Upper lobe of left lung (tissue), 6 donors: ENCODE measurements around the gene DGLUCY. TPM values are rescaled to one million over a fixed set of nuclear protein-coding genes. Genes with fewer than 3 reads are reported as not detected.

Experiments used
- ATAC-seq, 2 donors: fragments of 200-7000 bp; cut with Tn5 transposase; one replicate each; pipeline ENCODE4 v1.9.1; 2022; ENCODE audit warnings: mild to moderate bottlenecking in 2 of 2, moderate library complexity in 2 of 2; ENCODE audit not compliant: low FRiP score in 2 of 2
- DNase-seq, 2 donors: peaks; one replicate each; pipeline ENCODE4 v3.0.0-alpha.2; 2019 to 2020
- H3K27ac ChIP-seq, 4 donors: fragments of 200-600 bp; sonication (generic); one replicate each; pipeline ENCODE4 v1.5.1; 2016 to 2019
- H3K27me3 ChIP-seq, 4 donors: fragments of 200-600 bp; sonication (generic); one replicate each; pipeline ENCODE4 v1.5.1; 2017 to 2019
- H3K36me3 ChIP-seq, 4 donors: fragments of 200-600 bp; sonication (generic); one replicate each; pipeline ENCODE4 v1.5.1; 2016 to 2019
- H3K4me1 ChIP-seq, 4 donors: fragments of 200-600 bp; sonication (generic); one replicate each; pipeline ENCODE4 v1.5.1; 2018 to 2019
- H3K4me3 ChIP-seq, 4 donors: fragments of 200-600 bp; sonication (generic); one replicate each; pipeline ENCODE4 v1.5.1; 2017 to 2019; ENCODE audit warnings: mild to moderate bottlenecking in 2 of 4, moderate library complexity in 1 of 4
- H3K9me3 ChIP-seq, 4 donors: fragments of 200-600 bp; sonication (generic); one replicate each; pipeline ENCODE4 v1.5.1; 2018 to 2019
- EP300 ChIP-seq, 4 donors: sonication (generic); formaldehyde crosslinking; IDR thresholded peaks; one replicate each; pipeline ENCODE4 v1.5.1; 2017; ENCODE audit warnings: antibody characterized with exemption in 4 of 4, control low read depth in 2 of 4
- POLR2A ChIP-seq, 4 donors: fragments of 450-650 bp; IDR thresholded peaks; one replicate each; pipeline ENCODE4 v1.5.1; 2016 to 2017; ENCODE audit warnings: antibody characterized with exemption in 4 of 4, mild to moderate bottlenecking in 2 of 4
- POLR2AphosphoS5 ChIP-seq, 2 donors: sonication (generic); formaldehyde crosslinking; IDR thresholded peaks; one replicate each; pipeline ENCODE4 v1.5.1; 2017; ENCODE audit warnings: antibody characterized with exemption in 2 of 2
- WGBS, 2 donors: methylation state at CpG; one replicate each; pipeline ENCODE4 v1.1.5; 2017 to 2018; 5-methylcytosine and 5-hydroxymethylcytosine counted together
- total RNA-seq, 6 donors: library from RNA; depleted of rRNA in 4 of 6; stranded (reverse); fragments of >200 nt in 4 of 6; gene quantifications; one replicate each; pipeline versions ENCODE4 v1.1.0 to v1.2.1, GENCODE V29; 2016 to 2021
- TF ChIP-seq, protein P1 (sequence below), 6 experiments: fragments of 450-650 bp in 4 of 6; fragments of 200-600 bp in 2 of 6; sonication (generic) in 2 of 6; IDR thresholded peaks; one replicate each; pipeline ENCODE4 v1.5.1; 2016 to 2019; ENCODE audit warnings: antibody characterized with exemption in 6 of 6
- donor health status: DM: no; HTN: no; CAD: no; lungs with moderate emphysema.
- donor health status: DM: no; HTN: yes; CAD: no; lungs with severe emphysema.

The DGLUCY gene
- total RNA-seq, 6 donors from 2014 or later, result 54.7 to 141 (median 80.3) TPM

DNA sequence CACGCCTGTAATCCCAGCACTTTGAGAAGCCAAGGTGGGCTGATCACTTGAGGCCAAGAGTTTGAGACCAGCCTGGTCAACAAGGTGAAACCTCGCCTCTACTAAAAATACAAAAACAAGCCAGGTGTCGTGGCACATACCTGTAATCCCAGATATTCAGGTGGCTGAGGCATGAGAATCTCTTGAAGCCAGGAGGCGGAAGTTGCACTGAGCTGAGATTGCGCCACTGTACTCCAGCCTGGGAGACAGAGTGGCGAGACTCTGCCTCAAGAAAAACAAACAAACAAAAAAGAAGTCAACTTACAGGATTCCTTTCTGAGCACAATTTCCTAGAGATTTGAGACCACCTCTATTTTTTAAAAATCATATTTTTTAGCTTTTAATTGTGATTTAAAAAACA, 45.3 kb downstream of the DGLUCY start:
- Histone ChIP-seq H3K36me3 (peaks cover 12 to 63% (median 50%) of the 10 kb centered on the region in 4 donors), H3K9me3 (no peaks in the 10 kb centered on the region), H3K4me3 (no peak overlapping the region), H3K4me1 (peaks cover 12 to 35% (median 20%) of the 10 kb centered on the region in 4 donors), H3K27me3 (no peaks in the 10 kb centered on the region), H3K27ac (peak overlapping the region; percentile 43 to 83 (median 77))
- DNase-seq (peak in 1 of 2 donors; percentile 85), ATAC-seq (peak in 1 of 2 donors; percentile 66)
- TF ChIP-seq POLR2A (IDR thresholded peaks at IDR 0.05) (no peak), EP300 (IDR thresholded peaks at IDR 0.05) (peak in 1 of 4 donors; percentile 58), POLR2AphosphoS5 (IDR thresholded peaks at IDR 0.05) (peak in 1 of 2 donors; percentile 40)
- TF ChIP-seq, protein P1, sequence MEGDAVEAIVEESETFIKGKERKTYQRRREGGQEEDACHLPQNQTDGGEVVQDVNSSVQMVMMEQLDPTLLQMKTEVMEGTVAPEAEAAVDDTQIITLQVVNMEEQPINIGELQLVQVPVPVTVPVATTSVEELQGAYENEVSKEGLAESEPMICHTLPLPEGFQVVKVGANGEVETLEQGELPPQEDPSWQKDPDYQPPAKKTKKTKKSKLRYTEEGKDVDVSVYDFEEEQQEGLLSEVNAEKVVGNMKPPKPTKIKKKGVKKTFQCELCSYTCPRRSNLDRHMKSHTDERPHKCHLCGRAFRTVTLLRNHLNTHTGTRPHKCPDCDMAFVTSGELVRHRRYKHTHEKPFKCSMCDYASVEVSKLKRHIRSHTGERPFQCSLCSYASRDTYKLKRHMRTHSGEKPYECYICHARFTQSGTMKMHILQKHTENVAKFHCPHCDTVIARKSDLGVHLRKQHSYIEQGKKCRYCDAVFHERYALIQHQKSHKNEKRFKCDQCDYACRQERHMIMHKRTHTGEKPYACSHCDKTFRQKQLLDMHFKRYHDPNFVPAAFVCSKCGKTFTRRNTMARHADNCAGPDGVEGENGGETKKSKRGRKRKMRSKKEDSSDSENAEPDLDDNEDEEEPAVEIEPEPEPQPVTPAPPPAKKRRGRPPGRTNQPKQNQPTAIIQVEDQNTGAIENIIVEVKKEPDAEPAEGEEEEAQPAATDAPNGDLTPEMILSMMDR (IDR thresholded peaks at IDR 0.05), result peak in 1 of 6 experiments; percentile 5
- WGBS, 2 donors, result 60 to 81% methylated on average over 6 of the region's 6 CpGs

DNA sequence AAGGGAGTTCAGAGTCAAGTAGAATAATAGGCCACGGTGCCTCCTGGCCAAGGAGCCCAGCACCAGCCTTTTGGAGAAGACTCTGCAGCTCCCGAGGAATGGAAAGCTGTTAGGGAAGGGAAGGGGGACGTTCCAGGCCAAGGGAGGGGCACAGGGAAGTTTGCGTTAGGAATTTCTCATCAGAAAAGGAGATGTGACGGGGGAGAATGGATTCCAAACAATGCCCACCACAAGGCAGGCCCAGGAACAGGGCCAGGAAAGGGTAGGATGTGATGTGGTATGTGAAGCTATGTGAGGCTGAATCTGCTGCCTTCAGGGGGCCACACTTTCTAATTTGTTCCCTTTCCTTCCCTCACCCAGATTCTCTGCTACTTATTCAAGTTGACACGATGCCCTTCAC, 46.0 kb downstream of the DGLUCY start:
- no peak for ATAC-seq
- WGBS, 2 donors, result 81 to 92% methylated on average over 6 of the region's 6 CpGs
- Histone ChIP-seq H3K27me3 (no peaks in the 10 kb centered on the region), H3K27ac (peak overlapping the region; percentile 4 to 83 (median 72)), H3K36me3 (peaks cover 12 to 68% (median 57%) of the 10 kb centered on the region in 4 donors), H3K4me3 (no peak overlapping the region), H3K4me1 (peaks cover 12 to 37% (median 17%) of the 10 kb centered on the region in 4 donors), H3K9me3 (no peaks in the 10 kb centered on the region)
- TF ChIP-seq POLR2AphosphoS5 (IDR thresholded peaks at IDR 0.05) (no peak), POLR2A (IDR thresholded peaks at IDR 0.05) (no peak), EP300 (IDR thresholded peaks at IDR 0.05) (no peak)
- TF ChIP-seq, protein P1 (IDR thresholded peaks at IDR 0.05), result no peak
- no peak for DNase-seq

DNA sequence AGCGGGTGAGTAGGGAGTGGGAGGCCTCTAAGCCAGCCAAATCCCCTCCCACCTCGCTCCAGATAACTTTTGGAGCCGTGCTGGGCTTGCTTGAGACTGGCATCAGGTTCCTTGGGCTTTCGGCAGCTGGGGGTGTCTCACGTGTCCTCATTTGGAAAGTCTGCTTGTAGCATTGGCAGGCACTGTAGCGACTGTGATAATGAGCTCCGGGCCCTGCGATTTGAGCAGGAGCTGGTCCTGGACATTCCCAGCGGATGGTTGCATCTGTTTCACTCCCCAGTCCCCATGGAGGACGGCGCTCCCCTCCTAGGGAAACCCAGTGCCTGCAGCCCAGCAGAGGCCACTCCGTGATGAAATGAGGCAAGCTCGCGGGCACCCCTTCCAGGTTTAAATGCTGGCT, 49.4 kb downstream of the DGLUCY start:
- DNase-seq, result no peak
- WGBS, 2 donors, result 89 to 96% methylated on average over 14 of the region's 14 CpGs
- peak overlapping the region in 2 of 4 donors; percentile 67 to 69 for H3K27ac ChIP-seq

DNA sequence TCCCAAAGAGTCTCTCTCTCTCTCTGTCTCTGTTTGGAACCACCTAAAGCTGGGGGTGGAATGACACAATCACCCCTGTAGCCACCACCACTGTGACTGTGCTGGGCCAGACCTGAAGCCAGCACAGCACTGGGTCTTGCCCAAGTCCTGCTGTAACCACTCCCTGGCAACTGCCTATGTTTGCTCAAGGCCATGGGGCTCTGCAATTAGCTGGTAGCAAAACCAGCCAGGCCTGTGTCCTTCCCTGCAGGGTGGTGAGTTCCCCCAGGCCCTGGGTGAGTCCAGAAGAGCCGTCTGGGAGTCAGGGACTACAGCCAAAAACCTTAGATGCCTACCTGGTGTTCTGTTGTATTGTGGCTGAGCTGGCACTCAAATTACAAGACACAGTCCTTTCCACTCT, 50.8 kb downstream of the DGLUCY start:
- Histone ChIP-seq H3K27ac (peak overlapping the region; percentile 17 to 69 (median 52)), H3K27me3 (no peaks in the 10 kb centered on the region), H3K36me3 (peaks cover 33 to 93% (median 83%) of the 10 kb centered on the region in 4 donors), H3K9me3 (no peaks in the 10 kb centered on the region), H3K4me1 (peaks cover 0 to 16% (median 1%) of the 10 kb centered on the region in 4 donors), H3K4me3 (no peak overlapping the region)
- WGBS, 2 donors, result 50 to 78% methylated on average over 1 of the region's 1 CpG
- TF ChIP-seq EP300 (IDR thresholded peaks at IDR 0.05), result no peak
- TF ChIP-seq, protein P1 (IDR thresholded peaks at IDR 0.05), result no peak
- peak in 1 of 4 donors; percentile 18 for TF ChIP-seq POLR2A (IDR thresholded peaks at IDR 0.05)
- peak in 1 of 2 donors; percentile 22 for TF ChIP-seq POLR2AphosphoS5 (IDR thresholded peaks at IDR 0.05)
- DNase-seq (peak in 1 of 2 donors; percentile 92), ATAC-seq (peak; percentile 51 to 85)

More for the DNA sequence above, 49.4 kb downstream of the DGLUCY start:
- no peak for TF ChIP-seq EP300 (IDR thresholded peaks at IDR 0.05)
- TF ChIP-seq, protein P1 (IDR thresholded peaks at IDR 0.05), result no peak
- no peak for TF ChIP-seq POLR2AphosphoS5 (IDR thresholded peaks at IDR 0.05)
- no peak for TF ChIP-seq POLR2A (IDR thresholded peaks at IDR 0.05)
- peaks cover 0 to 20% (median 2%) of the 10 kb centered on the region in 4 donors for H3K4me1 ChIP-seq
- no peak overlapping the region for H3K4me3 ChIP-seq
- H3K9me3 ChIP-seq, result no peaks in the 10 kb centered on the region
- ATAC-seq, result no peak
- peaks cover 28 to 93% (median 79%) of the 10 kb centered on the region in 4 donors for H3K36me3 ChIP-seq
- H3K27me3 ChIP-seq, result no peaks in the 10 kb centered on the region

DNA sequence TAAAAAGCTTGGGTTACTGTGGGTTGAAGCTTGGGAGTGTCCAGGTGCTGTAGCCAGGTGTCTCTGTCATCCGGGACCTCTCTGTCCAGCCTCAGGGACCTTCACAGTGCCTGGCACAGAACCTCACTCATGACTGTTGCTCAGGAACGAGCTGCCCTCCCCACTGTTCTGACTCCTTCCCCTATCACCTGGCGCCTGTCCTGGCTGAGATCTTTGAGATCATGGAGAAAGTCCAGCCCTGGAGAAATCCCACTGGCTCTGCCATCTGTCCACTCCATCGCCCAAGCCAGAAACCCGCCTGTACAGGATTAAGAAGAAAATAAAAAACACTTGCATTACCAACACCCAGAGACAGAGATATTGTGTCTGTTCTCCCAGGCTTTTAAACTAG, 53.5 kb downstream of the DGLUCY start:
- no peak for ATAC-seq
- H3K9me3 ChIP-seq, result no peaks in the 10 kb centered on the region
- no peak overlapping the region for H3K4me3 ChIP-seq
- no peak overlapping the region for H3K27ac ChIP-seq
- no peaks in the 10 kb centered on the region for H3K27me3 ChIP-seq
- H3K36me3 ChIP-seq, result peaks cover 25 to 84% (median 70%) of the 10 kb centered on the region in 4 donors
- H3K4me1 ChIP-seq, result peaks cover 0 to 12% (median 0%) of the 10 kb centered on the region in 4 donors
- WGBS, 2 donors, result 88 to 95% methylated on average over 4 to 5 of the region's 5 CpGs
- TF ChIP-seq POLR2A (IDR thresholded peaks at IDR 0.05) (no peak), EP300 (IDR thresholded peaks at IDR 0.05) (no peak), POLR2AphosphoS5 (IDR thresholded peaks at IDR 0.05) (no peak)
- TF ChIP-seq, protein P1 (IDR thresholded peaks at IDR 0.05), result no peak
- no peak for DNase-seq
